Neutrophil (primary cell): Measurements from ENCODE around the gene NUFIP2.

ENCODE experiments used
- H3K27ac ChIP-seq: fragments of 200-600 bp; sonication (generic); 2 replicates; pipeline ENCODE4 v1.5.1; 2016; ENCODE audit warnings: mild to moderate bottlenecking, moderate library complexity
- H3K27me3 ChIP-seq: fragments of 200-600 bp; sonication (generic); 2 replicates; pipeline ENCODE4 v1.6.0; 2016; ENCODE audit warnings: mild to moderate bottlenecking
- H3K36me3 ChIP-seq: fragments of 200-600 bp; sonication (generic); 2 replicates; pipeline ENCODE4 v1.5.1; 2017
- H3K4me1 ChIP-seq, 2 experiments: fragments of 200-600 bp in 1 of 2; sonication (generic) in 1 of 2; 1 replicate in 1 of 2; 2 replicates in 1 of 2; pipeline versions ENCODE4 v1.5.1 to v1.6.1; 2013 to 2016; ENCODE audit warnings: low read depth in 1 of 2, low read length in 1 of 2, mild to moderate bottlenecking in 1 of 2, moderate library complexity in 1 of 2; ENCODE audit not compliant: control insufficient read depth in 1 of 2, insufficient read depth in 1 of 2
- H3K4me3 ChIP-seq, 2 experiments: fragments of 200-600 bp in 1 of 2; sonication (generic) in 1 of 2; 1 replicate in 1 of 2; 2 replicates in 1 of 2; pipeline ENCODE4 v1.5.1; 2013 to 2016; ENCODE audit warnings: low read depth in 1 of 2, low read length in 1 of 2, mild to moderate bottlenecking in 1 of 2, moderate library complexity in 1 of 2
- H3K9me3 ChIP-seq: fragments of 200-600 bp; sonication (generic); 2 replicates; pipeline ENCODE4 v1.5.1; 2016
- TF ChIP-seq, protein P1 (sequence below): fragments of 200-600 bp; sonication (generic); IDR thresholded peaks from 2 replicates; pipeline ENCODE4 v1.5.1; 2016; ENCODE audit warnings: antibody characterized with exemption

The NUFIP2 gene

DNA sequence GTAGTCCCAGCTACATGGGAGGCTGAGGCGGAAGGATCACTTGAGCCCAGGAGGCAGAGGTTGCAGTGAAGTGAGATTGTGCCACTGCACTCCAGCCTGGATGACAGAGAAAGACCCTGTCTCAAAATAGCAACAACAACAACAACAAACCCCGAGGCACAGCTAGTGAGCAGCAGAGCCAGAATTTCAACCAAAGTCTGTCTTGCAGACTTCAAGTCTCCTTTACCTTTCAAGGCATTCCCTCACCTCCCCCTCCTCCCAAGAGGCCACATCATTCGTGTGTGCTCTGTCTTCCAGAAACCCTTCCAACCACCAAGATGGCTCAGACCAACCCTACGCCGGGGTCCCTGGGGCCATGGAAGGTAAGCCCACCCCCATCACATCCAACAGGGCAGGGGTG, 45.1 kb downstream of the NUFIP2 start:
- Histone ChIP-seq H3K4me1 (peaks cover 7 to 12% of the 10 kb centered on the region in 2 experiments), H3K27ac (no peak overlapping the region), H3K27me3 (no peaks in the 10 kb centered on the region), H3K36me3 (peaks cover under 1% of the 10 kb centered on the region), H3K4me3 (no peak overlapping the region), H3K9me3 (no peaks in the 10 kb centered on the region)
- TF ChIP-seq, protein P1, sequence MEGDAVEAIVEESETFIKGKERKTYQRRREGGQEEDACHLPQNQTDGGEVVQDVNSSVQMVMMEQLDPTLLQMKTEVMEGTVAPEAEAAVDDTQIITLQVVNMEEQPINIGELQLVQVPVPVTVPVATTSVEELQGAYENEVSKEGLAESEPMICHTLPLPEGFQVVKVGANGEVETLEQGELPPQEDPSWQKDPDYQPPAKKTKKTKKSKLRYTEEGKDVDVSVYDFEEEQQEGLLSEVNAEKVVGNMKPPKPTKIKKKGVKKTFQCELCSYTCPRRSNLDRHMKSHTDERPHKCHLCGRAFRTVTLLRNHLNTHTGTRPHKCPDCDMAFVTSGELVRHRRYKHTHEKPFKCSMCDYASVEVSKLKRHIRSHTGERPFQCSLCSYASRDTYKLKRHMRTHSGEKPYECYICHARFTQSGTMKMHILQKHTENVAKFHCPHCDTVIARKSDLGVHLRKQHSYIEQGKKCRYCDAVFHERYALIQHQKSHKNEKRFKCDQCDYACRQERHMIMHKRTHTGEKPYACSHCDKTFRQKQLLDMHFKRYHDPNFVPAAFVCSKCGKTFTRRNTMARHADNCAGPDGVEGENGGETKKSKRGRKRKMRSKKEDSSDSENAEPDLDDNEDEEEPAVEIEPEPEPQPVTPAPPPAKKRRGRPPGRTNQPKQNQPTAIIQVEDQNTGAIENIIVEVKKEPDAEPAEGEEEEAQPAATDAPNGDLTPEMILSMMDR = no peak

DNA sequence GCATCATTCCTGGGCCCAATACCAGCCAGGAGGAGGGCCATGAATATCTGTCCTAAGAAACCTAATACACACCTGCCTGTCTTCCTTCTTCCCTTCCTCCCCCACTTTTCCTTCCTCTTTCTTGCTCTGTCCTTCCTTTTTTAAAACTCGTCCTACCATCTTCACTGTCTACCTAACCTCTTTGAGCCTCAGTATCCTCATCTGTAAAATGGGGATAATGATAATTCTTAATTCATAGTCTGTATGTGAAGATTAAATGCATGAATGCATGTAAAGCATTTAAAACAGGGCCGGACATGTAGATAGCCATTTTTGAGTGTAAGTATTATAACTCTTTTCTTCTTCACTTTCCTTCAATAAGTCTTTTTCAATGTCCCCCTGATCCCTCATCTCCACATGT, 46.7 kb downstream of the NUFIP2 start:
- Histone ChIP-seq H3K27ac (no peak overlapping the region), H3K4me3 (no peak overlapping the region), H3K9me3 (no peaks in the 10 kb centered on the region), H3K27me3 (no peaks in the 10 kb centered on the region), H3K4me1 (peaks cover 7 to 12% of the 10 kb centered on the region in 2 experiments), H3K36me3 (no peaks in the 10 kb centered on the region)
- TF ChIP-seq, protein P1 = no peak

DNA sequence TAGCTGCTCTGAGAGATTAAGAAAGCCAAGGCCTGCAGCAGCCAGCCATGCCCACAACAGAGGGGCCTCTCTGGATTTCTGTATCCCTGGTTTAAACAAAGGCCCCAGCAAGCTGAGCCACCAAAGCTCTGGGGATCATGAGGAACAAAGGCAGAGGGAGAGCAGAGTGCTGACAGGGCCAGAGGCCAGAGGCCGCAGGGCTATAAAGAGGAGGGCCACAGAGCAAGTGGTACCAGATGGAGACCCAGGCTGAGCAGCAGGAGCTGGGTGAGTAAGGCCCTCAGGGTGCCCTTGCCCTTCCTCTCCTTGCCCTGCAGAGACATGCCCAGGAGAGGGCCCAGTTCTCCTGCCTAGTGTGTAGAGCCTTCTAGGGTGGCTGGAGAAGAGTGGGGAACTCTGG, 47.3 kb downstream of the NUFIP2 start, which contains the start of gene CRYBA1:
CRYBA1 (plus strand) TSS at position 232 of the 400 bp plus-strand sequence; CDS start at position 237, 5 bp downstream.
- H3K27ac ChIP-seq = no peak within 1 kb of the TSS
- H3K27me3 ChIP-seq = no peaks in the 10 kb centered on the region
- no peaks in the 10 kb centered on the region for H3K9me3 ChIP-seq
- H3K4me1 ChIP-seq = peaks cover 7 to 12% of the 10 kb centered on the region in 2 experiments
- TF ChIP-seq, protein P1 = no peak
- H3K36me3 ChIP-seq = no peaks in the 10 kb centered on the region
- no peak within 1 kb of the TSS for H3K4me3 ChIP-seq

DNA sequence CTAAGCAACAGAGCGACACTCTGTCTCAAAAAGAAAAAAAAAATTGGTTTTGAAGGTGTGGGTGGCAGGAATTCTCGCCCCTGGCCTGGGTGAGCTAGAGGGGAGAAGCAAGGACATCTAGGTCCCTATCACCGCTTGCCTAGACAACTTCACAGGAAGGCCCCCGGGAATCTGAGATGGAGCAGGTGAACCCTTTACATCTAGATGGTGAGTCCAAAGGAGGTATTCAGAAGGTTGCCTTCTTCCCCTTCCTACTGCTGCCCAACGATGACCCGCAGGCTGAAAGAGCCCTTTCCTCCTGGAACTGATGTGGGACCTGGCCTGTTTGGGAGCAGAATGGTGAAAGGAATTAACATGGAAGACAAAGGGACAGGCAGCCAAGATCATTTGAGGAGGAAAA, 48.5 kb downstream of the NUFIP2 start:
- Histone ChIP-seq H3K9me3 (no peaks in the 10 kb centered on the region), H3K36me3 (no peaks in the 10 kb centered on the region), H3K27me3 (no peaks in the 10 kb centered on the region), H3K27ac (no peak overlapping the region), H3K4me3 (no peak overlapping the region), H3K4me1 (peaks cover 14 to 23% of the 10 kb centered on the region in 2 experiments)
- TF ChIP-seq, protein P1 = no peak

DNA sequence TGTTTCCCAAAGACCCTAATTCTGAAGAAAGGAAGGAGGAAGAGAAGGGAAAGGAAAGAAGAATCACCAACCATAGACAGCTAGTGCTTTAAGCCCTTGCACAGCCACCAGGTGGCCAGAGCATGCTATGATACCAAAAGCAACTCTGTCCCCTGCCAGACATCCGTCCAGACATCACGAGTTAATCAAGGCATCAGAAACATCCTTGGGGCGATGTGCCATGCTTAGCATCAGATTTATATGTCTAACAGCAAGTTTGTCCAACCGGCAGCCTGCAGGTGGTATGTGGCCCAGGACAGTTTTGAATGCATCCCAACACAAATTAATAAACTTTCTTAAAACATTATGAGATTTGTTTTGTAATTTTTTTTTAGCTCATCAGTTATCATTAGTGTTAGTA, 50.2 kb downstream of the NUFIP2 start:
- Histone ChIP-seq H3K9me3 (no peaks in the 10 kb centered on the region), H3K27ac (no peak overlapping the region), H3K4me1 (peaks cover 15 to 23% of the 10 kb centered on the region in 2 experiments), H3K4me3 (no peak overlapping the region), H3K36me3 (no peaks in the 10 kb centered on the region), H3K27me3 (no peaks in the 10 kb centered on the region)
- TF ChIP-seq, protein P1 = no peak

DNA sequence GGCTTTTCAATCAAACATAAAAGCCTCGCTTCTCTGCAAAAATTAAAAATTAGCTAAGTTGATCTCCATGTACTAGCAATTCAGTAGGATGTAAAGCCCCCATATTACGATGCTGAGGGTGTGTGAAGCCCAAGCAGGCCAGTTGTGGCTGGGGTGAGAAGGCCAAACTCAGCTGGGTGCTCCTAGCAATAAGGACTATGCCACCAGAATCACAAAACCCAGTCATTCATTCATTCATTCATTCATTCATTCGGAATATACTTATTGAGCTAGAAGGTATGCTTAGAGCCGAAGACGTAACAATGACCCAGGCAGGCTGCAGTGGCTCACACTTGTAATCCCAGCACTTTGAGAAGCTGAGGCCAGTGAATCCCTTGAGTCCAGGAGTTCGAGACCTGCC, 51.2 kb downstream of the NUFIP2 start:
- Histone ChIP-seq H3K27ac (no peak overlapping the region), H3K4me3 (no peak overlapping the region), H3K36me3 (no peaks in the 10 kb centered on the region), H3K27me3 (no peaks in the 10 kb centered on the region), H3K4me1 (peaks cover 15 to 23% of the 10 kb centered on the region in 2 experiments), H3K9me3 (no peaks in the 10 kb centered on the region)
- TF ChIP-seq, protein P1 = no peak
